Ascending aorta (tissue), 2 donors: ENCODE results near the gene KBTBD2. TPM values are rescaled to one million over a fixed set of nuclear protein-coding genes. Genes with fewer than 3 reads are reported as not detected.

Experiments used
- DNase-seq, 2 donors: peaks; one replicate each; pipeline ENCODE4 v3.0.0-alpha.2; 2019; ENCODE audit warnings: low spot score in 2 of 2
- H3K27ac ChIP-seq, 2 donors: fragments of 200-600 bp; sonication (generic); one replicate each; pipeline ENCODE4 v1.5.1; 2016 to 2017; ENCODE audit warnings: mild to moderate bottlenecking in 1 of 2
- H3K27me3 ChIP-seq: fragments of 200-600 bp; sonication (generic); one replicate; pipeline ENCODE4 v1.5.1; 2017
- H3K36me3 ChIP-seq, 2 donors: fragments of 200-600 bp; sonication (generic); one replicate each; pipeline ENCODE4 v1.5.1; 2016
- H3K4me1 ChIP-seq, 2 donors: fragments of 200-600 bp; sonication (generic); one replicate each; pipeline ENCODE4 v1.5.1; 2016 to 2017; ENCODE audit warnings: mild to moderate bottlenecking in 1 of 2
- H3K4me3 ChIP-seq, 2 donors: fragments of 200-600 bp; sonication (generic); one replicate each; pipeline ENCODE4 v1.5.1; 2016 to 2017; ENCODE audit warnings: mild to moderate bottlenecking in 1 of 2
- H3K9me3 ChIP-seq, 2 donors: fragments of 200-600 bp; sonication (generic); one replicate each; pipeline ENCODE4 v1.5.1; 2016
- CTCF ChIP-seq, 3 experiments: fragments of 200-600 bp in 2 of 3; fragments of 450-650 bp in 1 of 3; sonication (generic) in 2 of 3; IDR thresholded peaks; one replicate each; pipeline ENCODE4 v1.5.1; 2016 to 2019; ENCODE audit warnings: antibody characterized with exemption in 3 of 3, mild to moderate bottlenecking in 1 of 3, moderate library complexity in 1 of 3
- intact Hi-C: fragments of 100-400 bp; cut with DNase I; formaldehyde crosslinking; loops from one replicate; pipeline ENCODE4 v1.15.1; 2023
- total RNA-seq: library from RNA; depleted of rRNA; stranded (reverse); fragments of >200 nt; gene quantifications from one replicate; pipeline ENCODE4 v1.1.0, GENCODE V29; 2016

Gene KBTBD2
- total RNA-seq, 1 donor from 2014 or later, result 16.1 TPM

GRCh38 chr7:32872421-32872820 is 19.1 kb downstream of the KBTBD2 start:
- no peak overlapping the region for H3K4me3 ChIP-seq

GRCh38 chr7:32871624-32872371 is 19.8 kb downstream of the KBTBD2 start:
- no peak overlapping the region for H3K27ac ChIP-seq
- H3K4me1 ChIP-seq, result peaks cover 0 to 11% of the 10 kb centered on the region in 2 donors
- no peaks in the 10 kb centered on the region for H3K27me3 ChIP-seq
- H3K36me3 ChIP-seq, result peaks cover 15 to 57% of the 10 kb centered on the region in 2 donors
- H3K9me3 ChIP-seq, result no peaks in the 10 kb centered on the region
- intact Hi-C loops, result no loop called here
- TF ChIP-seq CTCF (IDR thresholded peaks at IDR 0.05), result no peak
- H3K4me3 ChIP-seq, result no peak overlapping the region
- no peak for DNase-seq

More at GRCh38 chr7:32872421-32872820, 19.1 kb downstream of the KBTBD2 start:
- TF ChIP-seq CTCF (IDR thresholded peaks at IDR 0.05), result no peak
- Histone ChIP-seq H3K27ac (no peak overlapping the region), H3K27me3 (no peaks in the 10 kb centered on the region), H3K9me3 (no peaks in the 10 kb centered on the region), H3K4me1 (peaks cover 0 to 11% of the 10 kb centered on the region in 2 donors), H3K36me3 (peaks cover 15 to 52% of the 10 kb centered on the region in 2 donors)
- intact Hi-C loops, result no loop called here
- DNase-seq, result no peak

GRCh38 chr7:32870298-32870697 is 21.3 kb downstream of the KBTBD2 start:
- peaks cover 15 to 64% of the 10 kb centered on the region in 2 donors for H3K36me3 ChIP-seq

GRCh38 chr7:32869716-32870115 is 21.8 kb downstream of the KBTBD2 start:
- Histone ChIP-seq H3K36me3 (peaks cover 15 to 61% of the 10 kb centered on the region in 2 donors), H3K4me3 (no peak overlapping the region), H3K27ac (no peak overlapping the region), H3K4me1 (peaks cover 0 to 7% of the 10 kb centered on the region in 2 donors), H3K27me3 (no peaks in the 10 kb centered on the region), H3K9me3 (no peaks in the 10 kb centered on the region)
- no peak for DNase-seq
- TF ChIP-seq CTCF (IDR thresholded peaks at IDR 0.05), result no peak
- intact Hi-C loops, result no loop called here

More at GRCh38 chr7:32870298-32870697, 21.3 kb downstream of the KBTBD2 start:
- intact Hi-C loops, result no loop called here
- Histone ChIP-seq H3K27me3 (no peaks in the 10 kb centered on the region), H3K4me1 (peaks cover 0 to 7% of the 10 kb centered on the region in 2 donors), H3K9me3 (no peaks in the 10 kb centered on the region), H3K27ac (no peak overlapping the region), H3K4me3 (no peak overlapping the region)
- no peak for DNase-seq
- TF ChIP-seq CTCF (IDR thresholded peaks at IDR 0.05), result no peak

- no peaks in the 10 kb centered on the region for H3K9me3 ChIP-seq
- H3K4me3 ChIP-seq, result no peak overlapping the region
- peaks cover 11 to 49% of the 10 kb centered on the region in 2 donors for H3K36me3 ChIP-seq
- peaks cover 0 to 7% of the 10 kb centered on the region in 2 donors for H3K4me1 ChIP-seq
- intact Hi-C loops, result no loop called here
- no peaks in the 10 kb centered on the region for H3K27me3 ChIP-seq
- DNase-seq, result no peak
- no peak overlapping the region for H3K27ac ChIP-seq
- no peak for TF ChIP-seq CTCF (IDR thresholded peaks at IDR 0.05)
These were observed 23.4 kb downstream of the KBTBD2 start for GRCh38 chr7:32868116-32868515.
